Endothelial cell of hepatic sinusoid (primary cell): ENCODE results near the gene OR2A1.
"Not testable (repeated sequence)": the region's sequence is repeated elsewhere in the genome, so short reads cannot be mapped to it uniquely, and the experiment has no call there.

ENCODE experiments used
- in situ Hi-C: cut with HindIII; loops from 2 replicates; pipeline ENCODE4 v1.10.0; 2017; ENCODE audit warnings: low sequenced_read_pairs

Gene OR2A1

GRCh38 chr7:144323359-144323758 is 11.1 kb downstream of the OR2A1 start:
- in situ Hi-C loops: not testable (repeated sequence)

DNA sequence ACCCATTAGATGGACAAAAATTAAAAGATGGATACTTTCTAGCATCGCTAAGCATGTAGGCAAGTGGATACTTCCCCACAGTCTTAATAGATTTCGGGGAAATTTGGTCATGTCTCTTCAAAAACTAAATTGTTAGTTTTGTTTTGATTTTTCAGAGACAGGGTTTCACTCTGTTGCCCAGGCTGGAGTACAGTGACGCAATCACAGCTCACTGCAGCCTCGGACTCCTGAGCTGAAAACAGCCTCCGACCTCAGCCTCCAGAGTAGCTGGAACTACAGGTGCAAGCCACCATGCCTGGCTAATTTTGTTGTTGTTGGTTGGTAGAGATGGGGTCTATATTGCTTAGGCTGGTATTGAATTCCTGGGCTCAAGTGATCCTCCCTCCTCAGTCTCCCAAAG is 13.6 kb downstream of the OR2A1 start:
- in situ Hi-C loops: not testable (repeated sequence)

DNA sequence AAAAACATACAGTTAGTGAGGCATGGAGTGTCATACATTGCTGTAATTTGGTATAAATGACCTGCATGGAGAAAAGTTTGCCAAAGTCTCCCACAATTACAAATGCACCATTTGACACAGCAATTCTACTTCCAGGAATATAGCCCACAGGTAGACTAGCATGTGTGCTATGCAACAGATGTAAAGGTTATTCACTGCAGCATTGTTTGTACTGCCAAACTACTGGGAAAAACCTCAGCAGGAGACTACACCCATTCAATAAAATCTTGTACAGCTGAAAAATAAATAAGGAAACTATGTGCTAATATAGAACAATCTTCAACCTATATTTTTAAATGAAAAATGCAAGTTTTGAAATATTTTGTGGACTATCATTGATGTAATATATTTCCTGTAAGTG is 17.8 kb downstream of the OR2A1 start:
- in situ Hi-C loops: not testable (repeated sequence)

GRCh38 chr7:144331221-144331995 is 19.2 kb downstream of the OR2A1 start:
- in situ Hi-C loops: not testable (repeated sequence)

- in situ Hi-C loops: not testable (repeated sequence)
Measured at GRCh38 chr7:144331996-144332288, 19.7 kb downstream of the OR2A1 start.

- in situ Hi-C loops: not testable (repeated sequence)
Measured at GRCh38 chr7:144348625-144349024, 36.4 kb downstream of the OR2A1 start.

DNA sequence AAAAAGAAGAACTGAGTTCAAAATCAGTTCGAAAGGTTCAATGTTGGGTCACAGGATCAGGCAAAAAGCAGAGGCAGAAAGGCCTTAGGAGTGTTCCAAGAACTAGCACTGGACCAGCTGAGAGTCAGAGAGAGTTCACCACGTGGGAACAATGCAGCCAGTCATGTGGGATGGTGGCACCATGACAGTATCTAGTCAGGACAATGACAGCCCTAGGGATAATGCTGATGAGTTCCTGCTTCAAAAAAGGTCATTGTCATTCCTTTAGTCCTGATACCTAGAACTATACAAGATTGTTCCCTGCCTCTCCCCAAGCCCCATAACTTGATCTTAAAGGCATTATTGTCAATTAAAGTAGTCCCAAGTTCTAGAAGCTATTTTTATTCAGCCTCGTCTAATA is 39.4 kb downstream of the OR2A1 start:
- in situ Hi-C loops: not testable (repeated sequence)

DNA sequence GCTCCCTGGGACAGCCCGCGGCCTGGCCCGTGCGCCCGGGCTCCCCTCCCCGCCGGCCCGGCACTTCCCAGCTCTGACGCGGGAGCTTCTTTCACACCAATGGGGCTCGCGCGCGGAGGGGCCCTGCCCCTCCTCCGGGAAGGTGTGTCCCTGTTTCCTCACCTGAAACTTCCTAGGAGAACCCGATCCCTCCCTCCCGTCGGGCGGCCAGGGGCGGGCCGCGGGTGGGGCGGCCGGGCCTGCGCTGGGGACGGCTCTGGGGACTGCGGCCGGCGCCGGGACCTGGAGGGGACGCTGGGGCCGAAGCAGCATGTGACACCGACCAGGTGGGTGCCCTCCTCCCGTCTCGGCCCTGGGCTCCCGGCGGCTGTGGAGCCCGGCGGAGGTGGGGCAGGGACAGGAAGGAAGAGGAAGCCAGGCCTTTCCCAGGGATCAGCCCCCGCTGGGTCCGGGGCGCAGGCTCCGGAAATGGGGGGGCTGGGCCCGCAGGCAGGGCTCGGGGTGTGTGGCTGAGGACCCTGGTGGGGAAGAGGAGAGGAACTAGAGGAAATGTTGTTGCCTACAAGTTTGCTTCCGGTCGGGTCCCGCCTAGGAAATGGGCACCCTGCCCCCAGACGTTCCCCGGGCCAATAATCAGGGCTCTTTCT is 43.1 kb downstream of the OR2A1 start, which contains the start of gene ARHGEF5:
ARHGEF5 (plus strand) TSS at position 227 of the 647 bp plus-strand sequence. CDS start 7,268 bp downstream, outside the sequence.
- in situ Hi-C loops: not testable (repeated sequence)

DNA sequence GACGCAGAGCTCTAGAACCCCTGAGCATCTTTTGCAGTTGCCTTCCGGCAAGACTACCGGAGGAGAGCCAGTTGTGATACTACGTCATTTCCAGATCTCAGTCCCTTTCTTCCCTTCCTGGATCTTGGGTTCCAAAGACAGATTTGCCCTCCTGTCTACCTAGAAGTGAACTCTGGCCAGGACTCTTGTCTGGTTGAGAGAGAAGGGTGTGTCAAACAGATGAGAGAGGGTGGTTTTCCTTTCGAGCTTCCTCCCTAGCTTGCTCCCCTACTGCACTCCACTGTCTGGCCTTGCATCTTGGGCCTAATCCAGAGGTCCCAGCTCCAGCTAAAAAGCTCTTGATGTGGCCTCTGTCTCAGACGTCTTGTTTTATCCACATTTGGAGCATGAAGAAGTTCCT is 44.0 kb downstream of the OR2A1 start:
- in situ Hi-C loops: not testable (repeated sequence)

- in situ Hi-C loops: not testable (repeated sequence)
Measured at GRCh38 chr7:144356860-144357259, 44.6 kb downstream of the OR2A1 start.

GRCh38 chr7:144362061-144362460 is 49.8 kb downstream of the OR2A1 start:
- in situ Hi-C loops: not testable (repeated sequence)

DNA sequence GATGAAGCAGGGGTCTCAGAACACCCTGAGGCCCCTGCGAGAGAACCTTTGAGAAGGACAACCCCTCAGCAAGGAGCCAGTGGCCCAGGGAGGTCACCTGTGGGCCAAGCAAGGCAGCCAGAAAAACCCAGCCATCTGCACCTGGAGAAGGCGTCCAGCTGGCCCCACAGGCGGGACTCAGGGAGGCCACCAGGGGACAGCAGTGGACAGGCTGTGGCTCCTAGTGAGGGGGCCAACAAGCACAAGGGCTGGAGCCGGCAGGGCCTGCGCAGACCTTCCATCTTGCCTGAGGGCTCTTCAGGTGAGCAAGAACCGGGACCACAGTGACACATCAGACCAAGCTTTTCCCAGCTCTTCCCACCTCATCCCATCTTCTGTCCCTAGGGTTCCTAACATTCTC is 53.3 kb downstream of the OR2A1 start:
- in situ Hi-C loops: not testable (repeated sequence)

DNA sequence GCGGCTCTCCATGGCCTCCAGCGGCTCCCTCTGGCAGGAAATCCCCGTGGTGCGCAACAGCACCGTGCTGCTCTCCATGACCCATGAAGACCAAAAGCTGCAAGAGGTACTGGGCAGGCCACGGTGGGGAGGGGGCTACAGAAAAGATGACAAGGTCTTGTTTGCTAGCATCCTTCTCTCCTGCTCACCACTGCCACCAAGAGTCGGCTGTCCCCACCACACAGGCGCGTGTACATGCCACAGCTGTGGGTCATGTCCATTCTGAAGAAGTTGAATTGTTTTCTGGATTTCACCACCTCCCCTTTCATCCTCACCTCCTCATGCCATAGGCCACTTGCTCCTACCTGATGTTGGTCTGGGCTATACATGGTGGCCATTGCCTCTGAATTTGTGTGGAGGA is 55.0 kb downstream of the OR2A1 start:
- in situ Hi-C loops: not testable (repeated sequence)

DNA sequence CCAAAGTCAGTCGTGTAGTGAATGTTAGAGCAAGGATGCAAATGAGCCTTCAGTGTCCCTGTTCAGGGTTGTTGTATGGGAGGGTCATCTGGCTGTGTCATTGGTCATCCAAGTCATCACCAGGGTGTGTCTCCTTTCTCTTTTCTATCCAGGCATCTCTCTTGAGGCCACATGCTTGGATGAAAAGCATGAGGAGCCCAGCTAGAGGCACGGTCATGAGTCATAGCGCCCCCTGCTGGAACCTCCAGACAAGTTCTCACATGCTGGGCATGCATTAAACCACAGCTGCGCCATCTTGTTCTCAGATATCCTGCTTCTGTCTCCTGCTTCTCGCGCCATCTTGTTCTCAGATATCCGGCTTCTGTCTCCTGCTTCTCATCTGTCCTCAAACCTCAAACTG is 57.0 kb downstream of the OR2A1 start:
- in situ Hi-C loops: not testable (repeated sequence)
